NCI-H2107 (cell line): ENCODE measurements around the gene CLASP1.
A peak's percentile ranks its signal among the peaks of the same experiment; 100 is the strongest.
"Not testable (repeated sequence)": the region's sequence is repeated elsewhere in the genome, so short reads cannot be mapped to it uniquely, and the experiment has no call there.

Experiments
- DNase-seq: peaks from one replicate; lab custom pipeline; 2025; lab: John Stamatoyannopoulos, UW

Gene CLASP1

GRCh38 chr2:121577381-121577780 lies 71.9 kb downstream of the CLASP1 start:
- no peak for DNase-seq

GRCh38 chr2:121576263-121576662 lies 73.0 kb downstream of the CLASP1 start:
- DNase-seq: no peak

- DNase-seq: no peak
Measured at GRCh38 chr2:121575800-121576199, 73.5 kb downstream of the CLASP1 start.

- no peak for DNase-seq
Measured at GRCh38 chr2:121570667-121571055, 78.6 kb downstream of the CLASP1 start.

- DNase-seq: no peak
Measured at GRCh38 chr2:121570036-121570666, 79.1 kb downstream of the CLASP1 start.

- no peak for DNase-seq
Measured at GRCh38 chr2:121567957-121568409, 81.3 kb downstream of the CLASP1 start.

GRCh38 chr2:121567452-121567851 lies 81.8 kb downstream of the CLASP1 start:
- DNase-seq: no peak

GRCh38 chr2:121565389-121566250 lies 83.6 kb downstream of the CLASP1 start:
- DNase-seq: peak; percentile 11

- DNase-seq: no peak
Measured at GRCh38 chr2:121564905-121565304, 84.4 kb downstream of the CLASP1 start.

GRCh38 chr2:121563754-121564153 lies 85.5 kb downstream of the CLASP1 start:
- DNase-seq: not testable (repeated sequence)

GRCh38 chr2:121562269-121563176 lies 86.7 kb downstream of the CLASP1 start:
- DNase-seq: no peak

- no peak for DNase-seq
Measured at GRCh38 chr2:121561617-121562268, 87.5 kb downstream of the CLASP1 start.

GRCh38 chr2:121558329-121558728 lies 90.9 kb downstream of the CLASP1 start:
- no peak for DNase-seq

- peak; percentile 2 for DNase-seq
Measured at GRCh38 chr2:121555008-121555407, 94.3 kb downstream of the CLASP1 start.

GRCh38 chr2:121552477-121553180 lies 96.6 kb downstream of the CLASP1 start:
- not testable (repeated sequence) for DNase-seq

- DNase-seq: no peak
Measured at GRCh38 chr2:121550669-121551068, 98.6 kb downstream of the CLASP1 start.

GRCh38 chr2:121547646-121548045 lies 101.6 kb downstream of the CLASP1 start:
- DNase-seq: no peak

- no peak for DNase-seq
Measured at GRCh38 chr2:121545913-121546312, 103.3 kb downstream of the CLASP1 start.

GRCh38 chr2:121545257-121545656 lies 104.0 kb downstream of the CLASP1 start:
- no peak for DNase-seq

GRCh38 chr2:121541495-121541894 lies 107.8 kb downstream of the CLASP1 start:
- DNase-seq: no peak
